HT-29 (cell line): ENCODE measurements around the gene HSPB6. TPM values are rescaled to one million over a fixed set of nuclear protein-coding genes. Genes with fewer than 3 reads are reported as not detected.
"Not testable (repeated sequence)": the region's sequence is repeated elsewhere in the genome, so short reads cannot be mapped to it uniquely, and the experiment has no call there.

Experiments
- DNase-seq: peaks from one replicate; pipeline ENCODE4 v3.0.0-alpha.2; 2015; ENCODE audit warnings: low spot score
- total RNA-seq: library from RNA; depleted of rRNA; stranded (reverse); fragments of >200 nt; shearing (Covaris generic); gene quantifications from 2 replicates; pipeline ENCODE4 v1.2.3, GENCODE V29; 2014; rRNA removed

The HSPB6 gene
- total RNA-seq, result not detected in 2 replicates

- DNase-seq, result no peak
Measured at GRCh38 chr19:35756377-35757230, at the start of gene HSPB6. TSS of gene HSPB6 (minus strand) at chr19:35757029. CDS start at chr19:35757008, 21 bp downstream.

- DNase-seq, result no peak
Measured at GRCh38 chr19:35806597-35806996, 49.8 kb upstream of the HSPB6 start.

GRCh38 chr19:35805526-35806102, 48.8 kb upstream of the HSPB6 start:
- no peak for DNase-seq

GRCh38 chr19:35801828-35802227, 45.0 kb upstream of the HSPB6 start:
- no peak for DNase-seq

- no peak for DNase-seq
Measured at GRCh38 chr19:35797663-35798062, 40.8 kb upstream of the HSPB6 start.

- DNase-seq, result no peak
Measured at GRCh38 chr19:35796645-35797542, 40.1 kb upstream of the HSPB6 start.

GRCh38 chr19:35795564-35795963, 38.7 kb upstream of the HSPB6 start:
- not testable (repeated sequence) for DNase-seq

GRCh38 chr19:35793381-35794165, 36.7 kb upstream of the HSPB6 start:
- peak; percentile 38 for DNase-seq

- no peak for DNase-seq
Measured at GRCh38 chr19:35792888-35793287, 36.1 kb upstream of the HSPB6 start.

- DNase-seq, result no peak
Measured at GRCh38 chr19:35792312-35792711, 35.5 kb upstream of the HSPB6 start.

GRCh38 chr19:35791814-35792279, 35.0 kb upstream of the HSPB6 start:
- no peak for DNase-seq

GRCh38 chr19:35790981-35791813, 34.4 kb upstream of the HSPB6 start:
- DNase-seq, result no peak

GRCh38 chr19:35789978-35790944, 33.4 kb upstream of the HSPB6 start:
- DNase-seq, result no peak

- no peak for DNase-seq
Measured at GRCh38 chr19:35789195-35789977, 32.6 kb upstream of the HSPB6 start.

- DNase-seq, result no peak
Measured at GRCh38 chr19:35788205-35788960, 31.6 kb upstream of the HSPB6 start.

- DNase-seq, result no peak
Measured at GRCh38 chr19:35787227-35787799, 30.5 kb upstream of the HSPB6 start.
